Endodermal cell (in vitro differentiated cells): ENCODE data around the gene CYP4F8. TPM values are rescaled to one million over a fixed set of nuclear protein-coding genes. Genes with fewer than 3 reads are reported as not detected.
A peak's percentile ranks its signal among the peaks of the same experiment; 100 is the strongest.

ENCODE experiments used
- DNase-seq: peaks from one replicate; pipeline ENCODE4 v3.0.0-alpha.2; 2017
- H3K27ac ChIP-seq: 2 replicates; pipeline ENCODE4 v1.5.1; 2013; ENCODE audit warnings: mild to moderate bottlenecking, low read depth, low read length, moderate library complexity
- H3K27me3 ChIP-seq: 2 replicates; pipeline ENCODE4 v1.6.1; 2013; ENCODE audit warnings: mild to moderate bottlenecking, low read length, moderate library complexity; ENCODE audit not compliant: insufficient read depth, control insufficient read depth, poor library complexity, severe bottlenecking
- H3K36me3 ChIP-seq: 2 replicates; pipeline ENCODE4 v1.7.0; 2013; ENCODE audit warnings: mild to moderate bottlenecking, low read length, moderate library complexity; ENCODE audit not compliant: control insufficient read depth, insufficient read depth
- H3K4me1 ChIP-seq: one replicate; pipeline ENCODE4 v1.7.0; 2013; ENCODE audit warnings: low read length; ENCODE audit not compliant: control insufficient read depth, insufficient read depth
- H3K4me3 ChIP-seq: 2 replicates; pipeline ENCODE4 v1.5.1; 2013; ENCODE audit warnings: mild to moderate bottlenecking, low read length, moderate library complexity
- H3K9ac ChIP-seq: 2 replicates; pipeline ENCODE4 v1.6.1; 2013; ENCODE audit warnings: mild to moderate bottlenecking, low read length, moderate library complexity; ENCODE audit not compliant: poor library complexity, severe bottlenecking; ENCODE audit errors: extremely low read depth
- H3K9me3 ChIP-seq: 2 replicates; pipeline ENCODE4 v1.6.1; 2013; ENCODE audit warnings: mild to moderate bottlenecking, low read length, moderate library complexity; ENCODE audit not compliant: control insufficient read depth
- H3K27ac Mint-ChIP-seq: 2 replicates; pipeline ENCODE4 v1.8.0; 2020; ENCODE audit warnings: mixed read lengths
- H3K27me3 Mint-ChIP-seq: 2 replicates; pipeline ENCODE4 v1.8.0; 2021; ENCODE audit warnings: mild to moderate bottlenecking, mixed read lengths; ENCODE audit not compliant: insufficient read depth
- H3K36me3 Mint-ChIP-seq: 2 replicates; pipeline ENCODE4 v1.8.0; 2020; ENCODE audit warnings: low read depth, mixed read lengths
- H3K4me1 Mint-ChIP-seq: 2 replicates; pipeline ENCODE4 v1.8.0; 2020; ENCODE audit warnings: mixed read lengths
- H3K4me3 Mint-ChIP-seq: 2 replicates; pipeline ENCODE4 v1.8.0; 2020; ENCODE audit warnings: mild to moderate bottlenecking, moderate library complexity, mixed read lengths
- H3K9me3 Mint-ChIP-seq: 2 replicates; pipeline ENCODE4 v1.8.0; 2020; ENCODE audit warnings: mild to moderate bottlenecking, mixed read lengths
- WGBS, 2 experiments: methylation state at CpG; one replicate each; pipeline versions ENCODE4 v1.1.5 to v1.1.7; 2013; ENCODE audit warnings: missing lambda C conversion rate in 2 of 2, mixed read lengths in 1 of 2; ENCODE audit not compliant: insufficient coverage in 1 of 2, insufficient read length in 1 of 2; 5-methylcytosine and 5-hydroxymethylcytosine counted together
- total RNA-seq, 2 donors: library from RNA; stranded (reverse); fragmentation: NEBNext Ultra II Directional in 1 of 2; extraction: Animal tissue kit (Norgen Biotek cat#: 25700) in 1 of 2; gene quantifications; 2 replicates in 1 of 2; 3 replicates in 1 of 2; pipeline ENCODE4 v1.2.1, GENCODE V29; 2021
- TF ChIP-seq, protein P1 (sequence below): fragments of 200-600 bp; sonication (generic); conservative IDR thresholded peaks from 2 replicates; pipeline ENCODE4 v1.5.0; 2021; ENCODE audit warnings: antibody characterized with exemption, mild to moderate bottlenecking

The CYP4F8 gene
- total RNA-seq, 2 donors from 2014 or later: not detected

GRCh38 chr19:15621801-15622200, 6.8 kb downstream of the CYP4F8 start:
- DNase-seq: no peak
- no peak overlapping the region for H3K4me3 ChIP-seq
- Mint-ChIP-seq H3K36me3 (peaks cover 2% of the 10 kb centered on the region), H3K27ac (no peak overlapping the region), H3K4me1 (no peaks in the 10 kb centered on the region), H3K27me3 (no peaks in the 10 kb centered on the region), H3K4me3 (no peak overlapping the region), H3K9me3 (peaks cover 90% of the 10 kb centered on the region)
- H3K27ac ChIP-seq: no peak overlapping the region
- no peak overlapping the region for H3K9ac ChIP-seq
- peaks cover 75% of the 10 kb centered on the region for H3K9me3 ChIP-seq
- WGBS, 2 experiments: 50% methylated on average over 1 of the region's 1 CpG; no CpG with 5 or more reads in 1 of the 2 experiments
- no peaks in the 10 kb centered on the region for H3K36me3 ChIP-seq
- H3K27me3 ChIP-seq: no peaks in the 10 kb centered on the region
- no peaks in the 10 kb centered on the region for H3K4me1 ChIP-seq
- TF ChIP-seq, protein P1, sequence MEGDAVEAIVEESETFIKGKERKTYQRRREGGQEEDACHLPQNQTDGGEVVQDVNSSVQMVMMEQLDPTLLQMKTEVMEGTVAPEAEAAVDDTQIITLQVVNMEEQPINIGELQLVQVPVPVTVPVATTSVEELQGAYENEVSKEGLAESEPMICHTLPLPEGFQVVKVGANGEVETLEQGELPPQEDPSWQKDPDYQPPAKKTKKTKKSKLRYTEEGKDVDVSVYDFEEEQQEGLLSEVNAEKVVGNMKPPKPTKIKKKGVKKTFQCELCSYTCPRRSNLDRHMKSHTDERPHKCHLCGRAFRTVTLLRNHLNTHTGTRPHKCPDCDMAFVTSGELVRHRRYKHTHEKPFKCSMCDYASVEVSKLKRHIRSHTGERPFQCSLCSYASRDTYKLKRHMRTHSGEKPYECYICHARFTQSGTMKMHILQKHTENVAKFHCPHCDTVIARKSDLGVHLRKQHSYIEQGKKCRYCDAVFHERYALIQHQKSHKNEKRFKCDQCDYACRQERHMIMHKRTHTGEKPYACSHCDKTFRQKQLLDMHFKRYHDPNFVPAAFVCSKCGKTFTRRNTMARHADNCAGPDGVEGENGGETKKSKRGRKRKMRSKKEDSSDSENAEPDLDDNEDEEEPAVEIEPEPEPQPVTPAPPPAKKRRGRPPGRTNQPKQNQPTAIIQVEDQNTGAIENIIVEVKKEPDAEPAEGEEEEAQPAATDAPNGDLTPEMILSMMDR: no peak

DNA sequence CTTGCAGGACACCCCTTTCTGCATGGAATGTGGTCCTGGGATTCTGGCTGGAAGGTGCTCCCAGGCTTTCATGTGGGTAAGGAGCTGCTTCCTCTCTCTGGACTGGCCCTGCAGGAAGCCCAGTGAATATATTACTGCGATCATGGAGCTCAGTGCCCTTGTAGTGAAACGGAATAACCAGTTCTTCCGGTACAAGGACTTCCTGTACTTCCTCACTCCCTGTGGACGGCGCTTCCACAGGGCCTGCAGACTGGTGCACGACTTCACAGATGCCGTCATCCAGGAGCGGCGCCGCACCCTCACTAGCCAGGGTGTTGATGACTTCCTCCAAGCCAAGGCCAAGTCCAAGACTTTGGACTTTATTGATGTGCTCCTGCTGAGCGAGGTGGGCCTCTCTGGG, 8.0 kb downstream of the CYP4F8 start:
- no peak for DNase-seq
- Mint-ChIP-seq H3K27me3 (no peaks in the 10 kb centered on the region), H3K36me3 (peaks cover 2% of the 10 kb centered on the region), H3K27ac (no peak overlapping the region), H3K4me1 (no peaks in the 10 kb centered on the region), H3K4me3 (no peak overlapping the region), H3K9me3 (peaks cover 82% of the 10 kb centered on the region)
- Histone ChIP-seq H3K4me1 (no peaks in the 10 kb centered on the region), H3K27me3 (no peaks in the 10 kb centered on the region), H3K9ac (no peak overlapping the region), H3K36me3 (no peaks in the 10 kb centered on the region), H3K4me3 (no peak overlapping the region), H3K9me3 (peaks cover 72% of the 10 kb centered on the region), H3K27ac (no peak overlapping the region)
- 78 to 81% methylated on average over 9 to 11 of the region's 11 CpGs for WGBS, 2 experiments
- TF ChIP-seq, protein P1: no peak

GRCh38 chr19:15623711-15624318, 8.8 kb downstream of the CYP4F8 start:
- Histone ChIP-seq H3K9ac (no peak overlapping the region), H3K27ac (no peak overlapping the region), H3K36me3 (no peaks in the 10 kb centered on the region), H3K27me3 (no peaks in the 10 kb centered on the region), H3K4me1 (no peaks in the 10 kb centered on the region), H3K4me3 (no peak overlapping the region), H3K9me3 (peaks cover 72% of the 10 kb centered on the region)
- peaks cover 80% of the 10 kb centered on the region for H3K9me3 Mint-ChIP-seq
- WGBS, 2 experiments: 67 to 79% methylated on average over 3 to 9 of the region's 9 CpGs
- no peak overlapping the region for H3K27ac Mint-ChIP-seq
- TF ChIP-seq, protein P1: no peak
- peaks cover 2% of the 10 kb centered on the region for H3K36me3 Mint-ChIP-seq
- peak; percentile 75 for DNase-seq
- no peaks in the 10 kb centered on the region for H3K27me3 Mint-ChIP-seq
- no peak overlapping the region for H3K4me3 Mint-ChIP-seq
- H3K4me1 Mint-ChIP-seq: no peaks in the 10 kb centered on the region
